COLO668 (cell line): Measurements from ENCODE around the gene NRCAM.
"Not testable (repeated sequence)": the region's sequence is repeated elsewhere in the genome, so short reads cannot be mapped to it uniquely, and the experiment has no call there.

Experiments used
- DNase-seq: peaks from one replicate; lab custom pipeline; 2025; ENCODE audit not compliant: unreplicated experiment; lab: John Stamatoyannopoulos, UW

The NRCAM gene

GRCh38 chr7:108455998-108456677 is at the start of gene NRCAM:
TSS of gene NRCAM (minus strand) at chr7:108456436. CDS start at chr7:108240064, 216,372 bp downstream.
- peak; percentile 92 for DNase-seq

DNA sequence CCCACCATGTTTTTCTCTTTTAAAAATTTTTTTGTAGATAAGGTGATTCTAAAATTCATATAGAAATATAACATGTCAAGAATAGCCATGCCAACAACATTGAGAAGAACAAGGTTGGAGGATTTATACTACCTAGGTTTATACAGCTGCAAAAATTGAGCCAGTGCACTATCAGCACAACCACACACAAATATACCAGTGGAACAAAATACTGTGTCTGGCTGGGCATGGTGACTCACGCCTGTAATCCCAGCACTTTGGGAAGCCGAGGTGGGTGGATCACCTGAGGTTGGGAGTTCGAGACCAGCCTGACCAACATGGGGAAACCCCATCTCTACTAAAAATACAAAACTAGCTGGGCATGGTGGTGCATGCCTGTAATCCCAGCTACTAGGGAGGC is 48.3 kb upstream of the NRCAM start:
- not testable (repeated sequence) for DNase-seq

DNA sequence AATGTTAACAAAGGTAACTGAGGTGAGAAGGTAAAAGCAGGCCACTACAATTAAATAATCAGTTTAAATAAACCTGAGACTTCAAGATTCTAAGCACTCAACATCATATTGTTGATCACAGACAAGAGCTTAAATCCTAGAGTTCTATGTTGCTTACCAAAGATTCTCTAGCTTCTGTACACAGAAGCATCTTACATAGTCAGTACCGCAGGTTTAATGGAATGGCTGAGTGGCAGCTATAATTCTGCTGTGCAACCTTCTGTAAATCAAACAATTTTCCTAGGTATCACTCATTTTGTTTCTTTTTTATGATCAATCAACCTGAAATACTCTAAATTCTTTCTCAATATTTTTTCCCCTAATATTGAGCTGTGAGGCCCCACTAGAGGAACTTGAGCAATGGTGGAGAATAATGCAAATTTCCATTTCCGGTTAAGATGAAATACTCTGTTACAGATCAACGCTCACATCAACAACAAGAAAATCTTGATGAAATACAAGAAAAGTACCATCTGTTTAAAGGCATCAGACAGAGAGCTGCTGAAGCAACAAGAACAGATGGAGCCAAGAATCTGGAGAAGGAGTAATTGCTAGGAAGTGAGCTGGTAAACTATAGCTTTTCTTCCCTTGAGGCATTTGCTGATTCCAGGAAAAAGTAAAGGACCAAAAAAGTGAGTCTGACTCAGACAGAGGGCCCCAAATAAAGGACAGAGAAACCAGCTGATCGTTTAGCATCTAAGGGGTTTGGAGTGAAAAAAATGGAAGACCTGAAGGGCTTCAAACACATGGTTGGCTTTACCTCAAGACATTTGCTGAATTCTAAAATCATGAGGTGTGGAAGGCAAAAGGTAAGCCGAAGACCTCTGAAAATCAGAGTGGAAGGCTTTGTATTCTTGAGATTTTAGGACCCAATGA is 47.1 kb upstream of the NRCAM start:
- DNase-seq, result no peak

DNA sequence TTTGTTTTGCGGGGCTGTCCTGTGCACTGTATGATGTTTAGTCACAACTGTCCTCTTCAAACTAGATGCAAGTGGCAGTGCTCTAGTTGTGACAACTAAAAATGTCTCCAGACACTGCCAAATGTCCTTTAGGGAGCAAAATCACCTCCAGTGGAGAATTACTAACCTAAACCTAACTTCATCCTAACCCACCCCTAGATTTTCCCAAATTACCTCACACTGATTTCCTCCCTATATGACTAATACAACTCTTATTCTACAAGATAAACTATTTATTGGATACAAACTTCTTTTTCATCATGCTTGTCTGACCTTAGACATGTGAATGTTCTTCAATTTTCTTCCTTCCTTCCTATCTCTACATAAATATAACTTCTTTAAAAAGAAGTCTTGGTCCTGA is 43.3 kb upstream of the NRCAM start:
- DNase-seq, result no peak

- no peak for DNase-seq
These were observed 42.2 kb upstream of the NRCAM start for GRCh38 chr7:108498481-108498880.

GRCh38 chr7:108497082-108497725 is 41.0 kb upstream of the NRCAM start:
- peak; percentile 54 for DNase-seq

GRCh38 chr7:108492742-108493141 is 36.5 kb upstream of the NRCAM start:
- DNase-seq, result peak; percentile 9

DNA sequence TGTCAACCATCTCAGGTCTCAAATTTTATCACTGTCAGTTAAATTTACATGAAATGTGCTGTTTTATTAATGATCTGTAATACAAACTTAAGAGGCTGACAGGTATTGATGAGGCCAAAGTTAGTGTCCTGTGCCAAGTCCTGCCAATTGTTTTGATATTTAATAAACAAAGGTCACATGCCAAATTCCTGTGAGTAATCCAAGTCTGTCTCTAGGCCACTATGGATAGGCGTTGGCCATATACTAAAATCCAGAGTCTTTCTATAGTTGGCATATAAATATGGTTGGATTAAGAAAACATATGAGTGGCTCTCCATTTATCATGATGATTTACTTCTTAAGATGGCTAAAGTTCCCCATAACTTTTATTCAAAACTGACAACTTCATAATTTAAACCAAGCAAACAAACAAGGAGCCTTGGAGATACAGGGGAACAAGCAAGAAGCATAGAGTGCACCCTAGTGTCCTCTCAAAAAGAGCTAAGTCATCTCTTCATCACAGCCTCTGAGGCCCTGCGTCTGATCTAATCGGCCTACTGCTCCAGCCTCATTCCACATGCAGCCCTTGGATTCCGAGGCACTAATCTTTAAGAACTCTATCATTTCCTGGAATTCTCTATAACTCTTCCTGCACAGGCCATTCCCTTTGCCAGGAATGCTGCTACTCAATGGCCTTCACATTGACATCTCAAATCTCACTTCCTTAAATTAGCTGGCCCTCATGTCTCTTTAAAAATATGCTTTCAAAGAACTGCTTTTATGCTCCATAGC is 32.7 kb upstream of the NRCAM start:
- no peak for DNase-seq

DNA sequence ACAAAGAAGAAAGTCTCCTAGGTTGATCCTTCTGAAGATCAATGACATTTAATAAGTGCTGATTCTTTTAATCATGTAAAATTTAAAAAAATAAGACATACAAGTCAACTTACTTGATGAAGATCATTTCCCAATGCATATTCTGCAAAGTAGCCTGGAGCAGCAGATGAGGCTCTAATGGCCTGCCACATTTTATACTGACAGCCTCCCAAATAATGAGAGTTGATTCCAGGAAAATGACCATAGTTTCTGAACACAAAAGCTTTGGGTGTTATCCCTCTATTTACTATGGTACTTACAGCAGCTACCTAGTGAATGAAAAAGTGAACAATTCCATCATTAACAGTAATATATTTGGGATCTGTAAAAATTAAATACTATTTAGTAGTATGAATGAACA is 31.4 kb upstream of the NRCAM start:
- no peak for DNase-seq

- no peak for DNase-seq
These were observed 30.2 kb upstream of the NRCAM start for GRCh38 chr7:108486291-108486966.

- DNase-seq, result no peak
These were observed 27.9 kb upstream of the NRCAM start for GRCh38 chr7:108484137-108484536.

GRCh38 chr7:108480311-108480710 is 24.1 kb upstream of the NRCAM start:
- no peak for DNase-seq

- no peak for DNase-seq
These were observed 23.5 kb upstream of the NRCAM start for GRCh38 chr7:108479751-108480150.

GRCh38 chr7:108479118-108479517 is 22.9 kb upstream of the NRCAM start:
- no peak for DNase-seq

- DNase-seq, result no peak
These were observed 12.0 kb upstream of the NRCAM start for GRCh38 chr7:108468246-108468645.

DNA sequence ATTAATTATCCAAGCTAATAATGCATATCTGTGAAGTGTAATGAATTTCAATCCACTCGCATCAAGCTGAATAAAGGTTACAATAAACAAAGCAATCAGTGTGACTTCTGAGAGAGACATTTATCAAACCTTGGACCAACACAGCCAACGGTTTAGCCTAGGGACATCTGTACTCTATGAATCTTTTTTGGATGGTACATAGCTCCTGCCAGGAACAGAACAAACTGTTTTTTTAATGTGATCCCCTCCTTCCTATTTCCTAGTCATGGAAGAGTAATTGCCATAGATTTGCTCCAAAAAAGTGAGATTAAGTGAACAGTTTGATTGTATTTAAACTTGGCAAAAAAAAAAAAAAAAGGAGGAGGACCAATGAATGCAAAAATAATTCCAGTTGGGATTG is 11.2 kb upstream of the NRCAM start:
- DNase-seq, result no peak

DNA sequence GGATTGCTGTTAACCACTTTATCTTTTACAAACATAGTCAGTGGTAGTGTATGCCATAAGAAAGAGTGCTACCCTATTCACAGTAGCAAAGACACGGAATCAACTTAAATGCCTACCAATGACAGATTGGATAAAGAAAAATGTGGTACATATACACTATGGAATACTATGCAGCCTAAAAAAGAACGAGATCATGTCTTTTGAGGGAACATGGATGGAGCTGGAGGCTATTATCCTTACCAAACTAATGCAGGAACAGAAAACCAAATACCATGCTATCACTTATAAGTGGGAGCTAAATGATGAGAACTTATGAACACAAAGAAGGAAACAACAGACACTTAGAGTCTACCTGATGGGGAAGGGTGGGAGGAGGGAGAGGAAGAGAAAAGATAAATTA is 10.1 kb upstream of the NRCAM start:
- DNase-seq, result not testable (repeated sequence)

GRCh38 chr7:108464743-108465142 is 8.5 kb upstream of the NRCAM start:
- DNase-seq, result no peak

DNA sequence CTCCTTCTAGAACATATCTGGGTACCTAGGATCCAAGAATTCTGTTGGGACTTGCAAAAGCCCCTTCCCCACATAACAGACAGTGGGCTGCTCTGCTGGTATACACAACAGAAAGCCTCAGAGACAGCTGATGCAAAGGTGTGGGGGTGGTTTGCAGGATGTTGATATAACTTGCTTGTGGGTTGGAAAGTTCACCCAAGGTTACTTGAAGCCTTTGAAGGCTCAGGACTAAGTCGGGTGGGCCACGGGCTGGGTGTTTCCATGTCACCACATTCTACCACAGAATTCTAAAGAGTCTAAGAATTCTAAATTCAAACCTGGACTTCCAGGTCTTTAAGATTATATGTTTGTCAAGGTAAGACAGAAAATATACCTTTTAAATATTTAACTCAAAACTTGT is 7.4 kb upstream of the NRCAM start:
- DNase-seq, result no peak

- no peak for DNase-seq
These were observed 5.6 kb upstream of the NRCAM start for GRCh38 chr7:108461840-108462239.
